ENCODE data around the gene FAM240A. TPM values are rescaled to one million over a fixed set of nuclear protein-coding genes. Genes with fewer than 3 reads are reported as not detected.

The FAM240A gene
- total RNA-seq, 2 donors from 2014 or later, result not detected

DNA sequence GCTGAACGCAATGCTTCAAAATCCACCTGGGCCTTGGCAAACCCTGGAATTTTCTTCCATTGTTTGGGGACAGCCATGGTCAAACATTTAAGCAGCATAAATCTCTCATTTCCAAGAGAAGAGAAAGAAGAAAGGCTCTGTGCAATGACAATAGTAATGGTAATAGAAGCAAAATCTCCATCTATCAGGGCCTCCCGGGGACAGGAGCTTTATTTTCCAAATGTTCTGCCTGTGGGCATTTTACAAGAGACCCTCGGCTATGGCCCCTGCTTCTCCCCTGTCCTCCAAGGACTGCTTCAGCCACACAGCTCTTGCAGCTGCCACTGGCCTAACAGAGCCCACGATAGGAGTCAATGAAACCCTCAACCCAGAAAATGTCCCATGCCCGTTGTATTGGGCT, 12.7 kb upstream of the FAM240A start:
- Mint-ChIP-seq H3K36me3 (ENCODE audit: insufficient read depth in 2 of 2) (no peaks in the 10 kb centered on the region), H3K27me3 (ENCODE audit: low read depth) (no peaks in the 10 kb centered on the region), H3K27ac (no peak overlapping the region), H3K9me3 (no peaks in the 10 kb centered on the region), H3K4me3 (no peak overlapping the region), H3K4me1 (ENCODE audit: low read depth) (no peaks in the 10 kb centered on the region)
- no peak for ATAC-seq (replicated peaks in 1 of 2)
- DNase-seq, result no peak

DNA sequence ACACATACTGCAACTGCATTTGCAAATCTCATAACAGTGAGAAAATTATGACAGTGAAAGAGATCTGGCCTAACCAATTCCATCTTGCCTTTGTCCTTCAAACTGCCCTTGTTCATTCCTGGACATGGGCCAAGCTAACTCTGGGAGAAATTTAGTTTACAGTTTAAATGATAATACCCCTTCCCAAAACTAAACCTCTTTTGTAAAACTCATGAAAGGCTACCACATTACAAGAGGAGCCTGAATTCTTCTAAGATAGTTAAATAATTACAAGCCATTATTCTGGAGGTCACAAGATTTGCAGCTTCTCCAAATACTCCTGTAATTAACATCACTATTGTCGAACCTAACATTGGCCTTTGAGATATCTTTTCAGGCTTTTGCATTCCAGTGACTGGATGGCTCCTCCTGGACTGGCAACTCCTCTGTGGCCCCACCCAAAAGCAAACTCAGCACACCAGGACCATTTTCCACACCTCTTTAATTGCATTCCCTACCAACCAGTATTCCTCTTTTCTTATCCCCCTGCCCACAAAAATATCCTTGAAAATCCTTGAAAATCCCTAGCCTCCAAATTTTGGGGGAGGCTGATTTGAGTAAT, 8.8 kb upstream of the FAM240A start:
- Mint-ChIP-seq H3K36me3 (ENCODE audit: insufficient read depth in 2 of 2) (no peaks in the 10 kb centered on the region), H3K27ac (no peak overlapping the region), H3K4me1 (ENCODE audit: low read depth) (no peaks in the 10 kb centered on the region), H3K9me3 (no peaks in the 10 kb centered on the region), H3K27me3 (ENCODE audit: low read depth) (no peaks in the 10 kb centered on the region), H3K4me3 (no peak overlapping the region)
- DNase-seq (no peak), ATAC-seq (replicated peaks in 1 of 2) (no peak)

DNA sequence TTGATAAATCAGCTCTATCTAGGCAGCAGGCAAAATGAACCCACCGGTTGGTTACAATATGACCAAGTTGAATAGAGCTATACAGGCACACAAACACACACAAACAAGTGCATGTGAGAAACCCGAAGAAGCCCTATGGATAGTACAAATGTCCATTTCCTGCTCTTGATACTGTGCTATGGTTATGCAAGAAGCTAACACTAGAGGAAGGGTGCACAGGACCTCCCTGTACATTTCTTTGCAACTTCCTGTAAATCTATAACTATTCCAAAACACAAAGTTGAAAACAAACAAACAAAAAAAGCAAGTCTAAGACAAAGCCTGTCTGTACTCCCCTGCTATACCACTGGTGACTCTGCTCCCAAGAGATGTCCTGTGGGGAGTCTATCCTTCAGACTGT, 8.2 kb upstream of the FAM240A start:
- no peaks in the 10 kb centered on the region for H3K36me3 Mint-ChIP-seq (ENCODE audit: insufficient read depth in 2 of 2)
- no peak overlapping the region for H3K4me3 Mint-ChIP-seq
- no peaks in the 10 kb centered on the region for H3K27me3 Mint-ChIP-seq (ENCODE audit: low read depth)
- ATAC-seq (replicated peaks in 1 of 2) (no peak), DNase-seq (no peak)
- no peak overlapping the region for H3K27ac Mint-ChIP-seq
- no peaks in the 10 kb centered on the region for H3K9me3 Mint-ChIP-seq
- no peaks in the 10 kb centered on the region for H3K4me1 Mint-ChIP-seq (ENCODE audit: low read depth)

DNA sequence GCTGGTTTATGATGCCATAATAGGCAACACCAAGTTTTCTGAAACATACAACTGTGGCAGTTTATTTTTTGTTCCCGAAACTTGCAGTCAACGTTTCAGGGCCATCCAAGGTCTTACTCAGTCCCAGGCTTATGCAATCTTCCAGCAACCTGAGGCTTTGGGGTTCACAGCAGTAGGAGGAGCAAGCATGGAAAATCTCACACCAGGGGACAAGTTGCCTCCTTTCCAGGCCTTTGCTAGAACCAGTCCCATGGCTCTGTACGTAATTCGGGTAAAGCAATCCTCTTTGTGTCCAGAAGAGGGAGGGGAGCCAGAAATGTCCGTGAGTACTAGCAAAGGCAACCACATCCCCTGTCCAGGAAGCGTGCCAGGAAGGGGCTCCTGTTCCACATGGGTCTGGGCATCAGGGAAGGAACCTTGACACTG, 4.7 kb upstream of the FAM240A start:
- H3K27ac Mint-ChIP-seq, result no peak overlapping the region
- no peaks in the 10 kb centered on the region for H3K36me3 Mint-ChIP-seq (ENCODE audit: insufficient read depth in 2 of 2)
- no peak overlapping the region for H3K4me3 Mint-ChIP-seq
- H3K27me3 Mint-ChIP-seq (ENCODE audit: low read depth), result no peaks in the 10 kb centered on the region
- DNase-seq, result no peak
- no peaks in the 10 kb centered on the region for H3K4me1 Mint-ChIP-seq (ENCODE audit: low read depth)
- no peaks in the 10 kb centered on the region for H3K9me3 Mint-ChIP-seq
- ATAC-seq (replicated peaks in 1 of 2), result no peak

DNA sequence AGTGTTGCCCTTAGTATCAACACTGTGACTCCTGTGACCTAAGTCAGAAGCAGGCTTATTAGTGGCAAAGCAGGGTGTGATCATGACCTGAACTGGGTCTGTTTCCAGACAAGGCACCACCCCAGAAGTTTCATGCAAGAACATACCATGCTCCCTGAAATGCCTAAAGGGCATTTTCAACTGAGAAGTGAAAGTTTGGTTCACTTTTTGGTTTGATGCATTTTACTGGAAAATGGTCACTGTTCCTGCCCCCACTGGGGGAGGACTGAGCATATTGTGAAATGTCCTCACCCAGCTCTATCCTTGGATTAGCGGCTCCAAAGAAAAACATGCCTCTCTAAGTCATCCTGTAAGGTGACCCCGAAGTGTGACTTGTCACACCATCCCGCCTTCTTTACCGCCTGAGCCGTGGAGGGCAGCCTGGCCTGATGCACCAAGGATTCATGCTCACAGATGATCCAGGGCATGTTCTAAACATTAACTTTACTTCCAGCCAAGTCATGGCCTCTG, 3.1 kb upstream of the FAM240A start:
- H3K9me3 Mint-ChIP-seq, result no peaks in the 10 kb centered on the region
- H3K27me3 Mint-ChIP-seq (ENCODE audit: low read depth), result no peaks in the 10 kb centered on the region
- no peaks in the 10 kb centered on the region for H3K4me1 Mint-ChIP-seq (ENCODE audit: low read depth)

DNA sequence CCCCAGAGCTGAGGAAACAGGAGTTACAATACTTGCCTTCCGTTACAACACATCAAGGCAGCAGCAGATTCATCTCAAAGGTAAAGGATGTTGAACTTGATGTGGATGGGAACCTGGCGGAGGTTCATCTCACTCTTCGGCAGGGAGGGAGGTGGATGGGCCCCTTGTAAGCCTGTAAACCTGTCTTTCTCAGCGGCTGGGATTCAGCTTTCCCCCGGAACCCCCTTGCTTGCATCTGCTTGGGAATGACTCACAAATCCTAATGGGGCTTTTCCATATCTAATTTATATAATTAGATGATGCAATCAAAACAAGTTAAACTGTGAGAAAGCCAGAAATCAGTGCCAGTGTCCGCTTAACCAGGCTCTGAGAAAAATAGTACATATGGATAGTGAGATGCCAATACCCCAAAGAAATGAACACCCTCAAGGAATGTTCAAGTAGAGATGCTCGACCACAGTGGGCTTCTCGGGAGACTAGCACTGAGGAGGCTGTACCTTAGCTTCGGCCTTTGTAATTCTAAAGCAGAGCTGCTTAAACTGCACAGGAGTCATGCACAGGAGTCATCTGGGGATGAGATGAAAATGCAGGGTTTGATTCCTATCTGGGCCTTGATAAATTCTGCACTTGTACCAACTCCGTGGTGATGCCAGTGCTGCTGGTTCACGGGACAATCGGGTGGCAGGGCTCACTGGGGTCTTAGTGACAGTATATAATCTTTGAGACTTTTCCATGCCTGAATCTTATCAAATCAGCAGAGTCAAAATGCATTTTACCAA, 2.2 kb upstream of the FAM240A start:
- ATAC-seq (replicated peaks in 1 of 2) (no peak), DNase-seq (no peak)
- H3K36me3 Mint-ChIP-seq (ENCODE audit: insufficient read depth in 2 of 2), result no peaks in the 10 kb centered on the region
- no peak overlapping the region for H3K27ac Mint-ChIP-seq
- no peak overlapping the region for H3K4me3 Mint-ChIP-seq
- no peaks in the 10 kb centered on the region for H3K9me3 Mint-ChIP-seq
- H3K4me1 Mint-ChIP-seq (ENCODE audit: low read depth), result no peaks in the 10 kb centered on the region
- peaks cover 1% of the 10 kb centered on the region for H3K27me3 Mint-ChIP-seq (ENCODE audit: low read depth)

More for the DNA sequence above, 3.1 kb upstream of the FAM240A start:
- Mint-ChIP-seq H3K27ac (no peak overlapping the region), H3K36me3 (ENCODE audit: insufficient read depth in 2 of 2) (no peaks in the 10 kb centered on the region), H3K4me3 (no peak overlapping the region)
- no peak for DNase-seq
- ATAC-seq (replicated peaks in 1 of 2), result no peak

DNA sequence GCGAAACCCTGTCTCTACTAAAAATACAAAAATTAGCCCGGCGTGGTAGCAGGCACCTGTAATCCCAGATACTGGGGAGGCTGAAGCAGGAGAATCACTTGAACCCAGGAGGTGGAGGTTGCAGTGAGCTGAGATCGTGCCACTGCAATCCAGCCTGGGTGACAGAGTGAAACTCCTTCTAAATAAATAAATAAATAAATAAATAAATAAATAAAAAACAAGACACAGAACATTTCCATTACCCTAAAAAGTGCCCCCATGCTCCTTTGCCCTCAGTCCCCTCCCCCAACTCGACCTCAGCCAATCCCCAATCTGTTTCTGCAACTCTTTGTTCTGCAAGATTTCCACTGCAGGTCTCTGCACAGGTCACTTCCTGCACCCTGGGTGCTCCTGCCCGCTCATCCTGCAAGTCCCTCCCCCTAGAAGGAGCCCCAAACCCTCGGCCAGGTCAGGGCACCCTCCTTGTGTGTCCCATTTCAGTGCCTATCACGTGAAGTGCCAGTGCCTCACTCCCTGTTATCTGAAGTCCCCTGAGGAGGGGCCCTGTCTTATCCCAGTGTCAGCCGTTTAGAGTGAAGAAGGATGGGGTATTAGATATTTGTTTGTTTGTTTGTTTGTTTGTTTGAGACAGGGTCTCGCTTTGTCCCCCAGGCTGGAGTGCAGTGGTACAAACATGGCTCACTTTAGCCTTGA, 1.1 kb downstream of the FAM240A start:
- peaks cover 9% of the 10 kb centered on the region for H3K27me3 Mint-ChIP-seq (ENCODE audit: low read depth)

DNA sequence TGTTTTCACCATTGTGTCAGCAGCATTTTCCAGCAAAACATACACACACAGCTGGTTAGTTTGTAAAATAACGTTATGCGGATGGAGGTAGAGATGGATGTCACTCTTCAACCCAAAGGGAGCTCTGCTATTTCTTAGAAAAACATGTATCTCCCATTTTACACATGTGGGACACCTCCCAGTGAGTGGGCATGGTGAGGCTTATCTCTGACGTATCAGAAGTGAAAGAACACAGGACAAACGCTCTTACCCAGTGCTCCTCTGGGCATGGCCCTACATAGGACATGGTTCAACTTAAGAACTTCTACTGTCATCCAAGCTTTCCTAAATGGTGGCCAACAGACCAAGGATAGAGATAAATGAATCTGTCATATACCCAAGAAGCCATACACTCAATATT, 2.1 kb downstream of the FAM240A start:
- no peak for DNase-seq
- H3K4me1 Mint-ChIP-seq (ENCODE audit: low read depth), result no peaks in the 10 kb centered on the region
- ATAC-seq (replicated peaks in 1 of 2), result no peak
- H3K27ac Mint-ChIP-seq, result no peak overlapping the region
- H3K27me3 Mint-ChIP-seq (ENCODE audit: low read depth), result peaks cover 9% of the 10 kb centered on the region
- no peak overlapping the region for H3K4me3 Mint-ChIP-seq
- no peaks in the 10 kb centered on the region for H3K9me3 Mint-ChIP-seq
- no peaks in the 10 kb centered on the region for H3K36me3 Mint-ChIP-seq (ENCODE audit: insufficient read depth in 2 of 2)

More for the DNA sequence above, 1.1 kb downstream of the FAM240A start:
- no peak for DNase-seq
- ATAC-seq (replicated peaks in 1 of 2), result no peak
- Mint-ChIP-seq H3K4me1 (ENCODE audit: low read depth) (no peaks in the 10 kb centered on the region), H3K9me3 (no peaks in the 10 kb centered on the region), H3K36me3 (ENCODE audit: insufficient read depth in 2 of 2) (no peaks in the 10 kb centered on the region), H3K27ac (no peak overlapping the region), H3K4me3 (no peak overlapping the region)

DNA sequence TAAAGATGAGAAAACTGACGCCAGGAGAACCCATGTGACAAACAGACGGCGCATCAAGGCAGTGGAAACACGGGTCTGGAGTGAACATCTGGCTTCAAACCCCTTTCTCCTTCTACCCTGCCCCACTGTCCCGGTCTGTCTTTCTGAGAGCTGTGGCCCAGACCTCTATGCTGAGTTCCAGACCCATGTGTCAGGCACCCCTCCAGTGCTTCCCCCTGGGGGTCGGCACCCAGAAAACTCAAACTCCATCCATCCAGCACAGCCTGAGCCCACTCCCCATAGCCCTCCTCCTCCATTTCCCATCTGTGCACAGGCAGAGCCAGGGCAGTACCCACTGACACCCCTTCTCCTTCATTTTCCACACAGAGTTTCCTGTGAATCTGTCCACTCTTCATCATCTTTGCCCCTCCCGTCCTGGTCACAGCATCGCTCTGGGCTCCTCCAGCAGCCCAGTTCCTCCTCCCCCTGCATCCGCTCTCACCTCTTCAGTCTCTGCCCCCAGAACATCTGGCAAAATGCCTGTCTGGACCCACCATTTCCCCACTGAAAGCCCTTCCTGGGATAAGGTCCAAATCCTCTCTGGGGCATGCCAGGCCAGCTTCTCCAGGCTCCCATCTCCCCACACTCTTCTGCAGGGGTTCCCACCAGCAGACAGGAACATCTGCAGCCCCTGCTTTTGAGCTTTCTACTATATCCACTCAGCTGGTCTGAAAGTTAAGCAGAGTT, 2.9 kb downstream of the FAM240A start:
- ATAC-seq (replicated peaks in 1 of 2) (no peak), DNase-seq (no peak)
- Mint-ChIP-seq H3K4me3 (no peak overlapping the region), H3K36me3 (ENCODE audit: insufficient read depth in 2 of 2) (no peaks in the 10 kb centered on the region), H3K9me3 (no peaks in the 10 kb centered on the region), H3K27ac (no peak overlapping the region), H3K4me1 (ENCODE audit: low read depth) (no peaks in the 10 kb centered on the region), H3K27me3 (ENCODE audit: low read depth) (peaks cover 14% of the 10 kb centered on the region)

DNA sequence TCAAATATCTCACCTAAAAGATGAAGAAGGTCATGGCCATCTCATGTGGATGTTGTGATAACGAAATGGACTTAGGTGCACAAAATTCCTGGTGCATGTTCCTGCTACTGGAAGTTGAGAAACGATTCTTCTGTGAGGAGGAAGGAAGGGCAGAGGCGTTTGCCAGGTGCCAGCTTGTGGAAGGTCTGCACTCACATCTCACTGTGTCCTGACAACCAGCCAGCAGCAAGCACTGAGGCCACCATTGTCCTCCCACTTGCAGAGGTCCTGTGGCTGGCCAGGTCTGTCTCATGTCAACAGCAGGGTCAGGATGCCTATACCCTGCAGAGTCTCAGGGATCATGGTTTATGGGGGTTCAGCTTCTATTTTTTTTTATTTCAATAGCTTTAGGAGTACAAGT, 3.7 kb downstream of the FAM240A start:
- no peaks in the 10 kb centered on the region for H3K9me3 Mint-ChIP-seq
- DNase-seq (no peak), ATAC-seq (replicated peaks in 1 of 2) (no peak)
- no peaks in the 10 kb centered on the region for H3K4me1 Mint-ChIP-seq (ENCODE audit: low read depth)
- no peak overlapping the region for H3K4me3 Mint-ChIP-seq
- no peaks in the 10 kb centered on the region for H3K36me3 Mint-ChIP-seq (ENCODE audit: insufficient read depth in 2 of 2)
- peaks cover 21% of the 10 kb centered on the region for H3K27me3 Mint-ChIP-seq (ENCODE audit: low read depth)
- H3K27ac Mint-ChIP-seq, result no peak overlapping the region

DNA sequence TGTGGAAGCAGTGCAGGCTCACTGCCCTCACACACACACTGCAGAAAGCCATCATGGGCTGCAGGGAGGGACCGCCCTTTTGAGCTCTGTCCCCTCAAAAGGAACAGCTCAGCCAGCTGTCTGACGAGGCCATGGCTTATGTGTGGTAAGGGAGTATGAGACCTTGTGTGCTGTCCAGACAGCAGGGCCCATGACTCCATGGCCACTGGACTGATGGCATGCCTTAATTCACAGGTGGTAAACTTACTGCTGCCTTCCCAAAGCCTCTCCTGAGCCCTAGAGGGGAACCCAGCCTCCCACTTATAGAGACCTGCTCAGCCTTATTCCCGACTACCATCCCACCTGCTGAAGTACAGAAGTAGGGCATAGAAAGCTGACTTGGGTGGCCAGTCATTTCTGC, 5.6 kb downstream of the FAM240A start:
- Mint-ChIP-seq H3K4me3 (no peak overlapping the region), H3K27ac (no peak overlapping the region), H3K36me3 (ENCODE audit: insufficient read depth in 2 of 2) (no peaks in the 10 kb centered on the region), H3K27me3 (ENCODE audit: low read depth) (peaks cover 28% of the 10 kb centered on the region), H3K9me3 (no peaks in the 10 kb centered on the region), H3K4me1 (ENCODE audit: low read depth) (no peaks in the 10 kb centered on the region)
- DNase-seq (no peak), ATAC-seq (replicated peaks in 1 of 2) (no peak)

DNA sequence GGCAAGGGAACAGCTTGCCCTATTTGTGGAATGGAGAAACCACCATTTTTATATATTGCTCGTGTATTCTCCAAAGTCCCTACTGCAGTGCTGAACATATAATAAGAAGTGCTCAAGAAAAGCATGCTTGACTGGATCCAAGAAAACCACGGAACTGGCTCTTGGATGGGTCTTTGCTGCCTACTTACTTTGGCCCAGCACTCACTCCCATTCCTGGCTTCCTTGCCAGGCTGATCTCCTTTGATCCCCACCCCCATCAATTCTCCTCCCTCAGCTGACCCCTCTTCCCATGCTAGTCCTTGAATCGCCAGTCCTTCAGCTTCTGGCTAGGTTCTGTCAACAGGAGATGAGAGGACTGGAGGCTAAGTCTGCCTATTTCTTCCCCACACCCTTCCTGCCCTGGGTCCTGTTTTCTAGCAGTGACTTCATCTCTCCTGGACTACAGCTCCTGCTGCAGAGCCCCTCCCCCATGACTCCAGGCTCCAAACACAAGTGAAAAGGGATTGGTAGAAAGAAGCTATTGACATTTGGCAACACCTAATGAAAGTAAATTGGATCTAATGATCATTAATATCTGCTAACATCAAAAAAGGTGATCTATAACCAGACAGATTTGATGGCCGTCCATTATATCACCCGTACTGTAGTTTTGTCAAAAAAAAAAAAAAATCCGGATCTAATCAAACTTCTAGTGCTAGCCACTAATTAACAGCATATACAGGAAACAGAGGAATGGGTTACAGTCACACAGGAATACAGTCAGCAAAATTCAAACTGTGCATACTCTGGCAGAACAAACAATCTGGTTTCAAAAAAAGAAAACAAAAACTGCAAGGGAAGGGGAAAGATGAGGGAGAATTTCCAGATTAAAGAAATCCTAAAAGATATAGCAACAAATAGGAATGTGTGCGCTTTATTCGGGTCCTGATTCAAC, 7.8 kb downstream of the FAM240A start:
- peaks cover 27% of the 10 kb centered on the region for H3K27me3 Mint-ChIP-seq (ENCODE audit: low read depth)
- H3K4me3 Mint-ChIP-seq, result no peak overlapping the region
- no peaks in the 10 kb centered on the region for H3K9me3 Mint-ChIP-seq
- no peaks in the 10 kb centered on the region for H3K36me3 Mint-ChIP-seq (ENCODE audit: insufficient read depth in 2 of 2)
- ATAC-seq (replicated peaks in 1 of 2) (no peak), DNase-seq (no peak)
- H3K27ac Mint-ChIP-seq, result no peak overlapping the region
- H3K4me1 Mint-ChIP-seq (ENCODE audit: low read depth), result no peaks in the 10 kb centered on the region

Data from activated T-cell treated with anti-CD3 and anti-CD28 coated beads, Interleukin-2, amount 50 U/mL, for 72 hours (primary cell).